HepG2 (cell line): ENCODE data around the gene RASSF8. TPM values are rescaled to one million over a fixed set of nuclear protein-coding genes. Genes with fewer than 3 reads are reported as not detected.

Source experiments
- ATAC-seq: fragments of 200-7000 bp; cut with Tn5 transposase; 3 replicates; pipeline ENCODE4 v1.9.1; 2020; ENCODE audit warnings: mild to moderate bottlenecking, moderate library complexity
- BruUV-seq: library from RNA; stranded (reverse); fragments of 400-500 nt; replicated peaks from 2 replicates; lab custom pipeline; 2021; lab: Mats Ljungman, UMichigan
- CTCF ChIA-PET: fragments of 300-600 bp; formaldehyde crosslinking; extraction: SDS; loops from one replicate; lab custom pipeline; 2021; ENCODE audit warnings: low total read pairs, inconsistent platforms, low intra/inter-chr PET ratio; lab: Yijun Ruan, JAX
- POLR2A ChIA-PET: fragments of 350-600 bp; sonication (Branson Sonifier 250); formaldehyde crosslinking; loops from one replicate; lab custom pipeline; 2020; ENCODE audit warnings: antibody characterized with exemption, inconsistent platforms; lab: Yijun Ruan, JAX
- DNase-seq: peaks from one replicate; pipeline ENCODE4 v3.0.0-alpha.2; 2015; ENCODE audit warnings: low spot score
- FAIRE-seq: peaks from 3 replicates; lab custom pipeline; 2011; peaks lifted over from hg19 to GRCh38; lab: Jason Lieb, UNC
- H2AFZ ChIP-seq: one replicate; pipeline ENCODE4 v1.6.1; 2011; ENCODE audit warnings: low read length, inconsistent platforms
- H3K27ac ChIP-seq: fragments of 300-600 bp; 3 replicates; pipeline ENCODE4 v1.8.0; 2011; ENCODE audit warnings: mixed run types, mild to moderate bottlenecking, mixed read lengths, low read length, inconsistent platforms; ENCODE audit not compliant: insufficient read depth; ENCODE audit errors: extremely low read length
- H3K27me3 ChIP-seq, 2 experiments: fragments of 200-600 bp in 1 of 2; 2 replicates in 1 of 2; 3 replicates in 1 of 2; pipeline versions ENCODE4 v1.6.0 to v1.8.0; 2011; ENCODE audit warnings: low read length in 2 of 2, mild to moderate bottlenecking in 2 of 2, moderate library complexity in 2 of 2, inconsistent platforms in 1 of 2; ENCODE audit not compliant: insufficient read depth in 2 of 2, control insufficient read depth in 1 of 2
- H3K36me3 ChIP-seq, 2 experiments: fragments of 200-600 bp in 1 of 2; replicated peaks in 1 of 2; 2 replicates in 1 of 2; 3 replicates in 1 of 2; pipeline versions ENCODE4 v1.5.1 to v1.8.0; 2011; ENCODE audit warnings: low read length in 2 of 2, inconsistent platforms in 1 of 2; ENCODE audit not compliant: insufficient read depth in 2 of 2, control insufficient read depth in 1 of 2
- H3K4me1 ChIP-seq: 2 replicates; pipeline ENCODE4 v1.5.1; 2012; ENCODE audit warnings: low read length, inconsistent platforms; ENCODE audit not compliant: insufficient read depth
- H3K4me2 ChIP-seq: 2 replicates; pipeline ENCODE4 v1.6.0; 2011; ENCODE audit warnings: low read depth, low read length, inconsistent platforms
- H3K4me3 ChIP-seq, 3 experiments: fragments of 200-600 bp in 1 of 3; sonication (generic), shearing (Covaris generic) in 1 of 3; replicated peaks in 1 of 3; 2 replicates each; pipeline ENCODE4 v1.5.1; 2011 to 2016; ENCODE audit warnings: low read length in 3 of 3, inconsistent platforms in 2 of 3, low read depth in 2 of 3, mild to moderate bottlenecking in 2 of 3, control low read depth in 1 of 3, mixed read lengths in 1 of 3; ENCODE audit not compliant: insufficient read depth in 1 of 3
- H3K79me2 ChIP-seq: one replicate; pipeline ENCODE4 v1.6.1; 2011; ENCODE audit warnings: low read length, inconsistent platforms; ENCODE audit not compliant: insufficient read depth
- H3K9ac ChIP-seq: 2 replicates; pipeline ENCODE4 v1.6.0; 2011; ENCODE audit warnings: mild to moderate bottlenecking, low read depth, low read length, inconsistent platforms; ENCODE audit not compliant: insufficient read depth
- H3K9me3 ChIP-seq: 2 replicates; pipeline ENCODE4 v1.5.1; 2012; ENCODE audit warnings: mild to moderate bottlenecking, low read length
- H4K20me1 ChIP-seq: 2 replicates; pipeline ENCODE4 v1.6.0; 2011; ENCODE audit warnings: inconsistent platforms, mild to moderate bottlenecking, low read length, moderate library complexity; ENCODE audit not compliant: insufficient read depth
- KLF13 ChIP-seq: sonication (generic); formaldehyde crosslinking; IDR thresholded peaks from 2 replicates; pipeline ENCODE4 v1.4.0; 2020; ENCODE audit warnings: mild to moderate bottlenecking, missing genetic modification reagents
- MXD1 ChIP-seq: sonication (generic); formaldehyde crosslinking; IDR thresholded peaks from 2 replicates; pipeline ENCODE4 v1.4.0; 2020; ENCODE audit warnings: mild to moderate bottlenecking, missing genetic modification reagents
- REPIN1 ChIP-seq: sonication (generic); formaldehyde crosslinking; IDR thresholded peaks from 2 replicates; pipeline ENCODE4 v1.8.0; 2022; ENCODE audit warnings: missing genetic modification reagents, low read depth, mild to moderate bottlenecking, borderline replicate concordance
- TCF12 ChIP-seq, 2 experiments: fragments of 450-650 bp in 1 of 2; sonication (generic) in 1 of 2; formaldehyde crosslinking in 1 of 2; IDR thresholded peaks; 2 replicates each; pipeline versions ENCODE4 v1.6.1 to v1.8.0; 2017 to 2022; ENCODE audit warnings: antibody characterized with exemption in 1 of 2, mild to moderate bottlenecking in 1 of 2, missing genetic modification reagents in 1 of 2, moderate library complexity in 1 of 2
- ZNF205 ChIP-seq: IDR thresholded peaks from 2 replicates; pipeline ENCODE4 v1.6.1; 2018; ENCODE audit warnings: missing biosample characterization, missing genetic modification reagents
- ZNF34 ChIP-seq: sonication (generic); formaldehyde crosslinking; IDR thresholded peaks from 2 replicates; pipeline ENCODE4 v1.4.0; 2020; ENCODE audit warnings: mild to moderate bottlenecking, missing genetic modification reagents, borderline replicate concordance
- ZNF367 ChIP-seq: sonication (generic); formaldehyde crosslinking; IDR thresholded peaks from 2 replicates; pipeline ENCODE4 v1.4.0; 2020; ENCODE audit warnings: missing genetic modification reagents, borderline replicate concordance
- ZNF609 ChIP-seq: sonication (generic); formaldehyde crosslinking; IDR thresholded peaks from 2 replicates; pipeline ENCODE4 v1.4.0; 2020; ENCODE audit warnings: mild to moderate bottlenecking, missing genetic modification reagents, borderline replicate concordance
- WGBS: methylation state at CpG from one replicate; pipeline ENCODE4 v1.1.6; 2017; ENCODE audit warnings: low lambda C conversion rate; 5-methylcytosine and 5-hydroxymethylcytosine counted together
- in situ Hi-C: cut with HindIII; loops from 2 replicates; pipeline ENCODE4 v1.10.0; 2017; ENCODE audit warnings: low pct_unique_long_range_greater_than_20kb; ENCODE audit not compliant: extremely low pct_ligation_motif_present
- intact Hi-C: fragments of 100-400 bp; cut with micrococcal nuclease; formaldehyde crosslinking; loops from one replicate; pipeline ENCODE4 v1.10.0; 2022; ENCODE audit not compliant: unreplicated experiment
- polyA plus RNA-seq, 8 experiments: library from polyadenylated mRNA; depleted of rRNA in 3 of 8; stranded (reverse) in 7 of 8; unstranded in 1 of 8; fragments of >200 nt; fragmentation: Illumina TruSeq in 4 of 8; extraction: Trizol in 4 of 8; gene quantifications; 2 replicates each; pipeline versions ENCODE4 v1.2.1 to v1.2.3, GENCODE V29; 2011 to 2016; ENCODE audit warnings: low read depth in 4 of 8, missing spikeins in 1 of 8, mixed read lengths in 1 of 8; ENCODE audit not compliant: insufficient read depth in 1 of 8
- total RNA-seq, 5 experiments: library from RNA; depleted of rRNA; stranded (reverse); fragments of >200 nt; fragmentation: Illumina TruSeq; extraction: Trizol; gene quantifications; 2 replicates each; pipeline ENCODE4 v1.2.3, GENCODE V29; 2016; ENCODE audit warnings: low read depth in 1 of 5

RASSF8 gene
- total and polyA plus RNA-seq, 2 of the 13 experiments (the other 11 are each of a cell fraction or from before 2014, with no cell fraction given): 0.82 to 9.2 TPM

GRCh38 chr12:25959071-25959961 lies 834 bp downstream of the RASSF8 start (continued):
- no peak for TF ChIP-seq MXD1 (CRISPR knock-in tag)
- TF ChIP-seq, all 625 proteins: peak for 10

GRCh38 chr12:25960143-25960542 lies 1.7 kb downstream of the RASSF8 start:
- no peak for DNase-seq
- H3K4me2 ChIP-seq: no peak overlapping the region
- ChIA-PET CTCF (no interaction called here), POLR2A (no interaction called here)
- no peaks in the 10 kb centered on the region for H3K36me3 ChIP-seq
- H3K9ac ChIP-seq: no peak overlapping the region
- H3K27ac ChIP-seq: no peak overlapping the region
- in situ Hi-C loops: no loop called here
- BruUV-seq: TSS peak; percentile 62
- H3K4me1 ChIP-seq: peaks cover 11% of the 10 kb centered on the region
- H2AFZ ChIP-seq: no peak overlapping the region
- WGBS: 27% methylated on average over 5 of the region's 5 CpGs
- H3K4me3 ChIP-seq: peak overlapping the region in 1 of 3 experiments; percentile 69; a peak in 2 of 6 replicates
- TF ChIP-seq ZNF367 (CRISPR knock-in tag): no peak
- TF ChIP-seq TCF12 (IDR thresholded peaks at IDR 0.05): no peak
- TF ChIP-seq TCF12 (CRISPR knock-in tag; IDR thresholded peaks at IDR 0.05): no peak
- no peak for TF ChIP-seq KLF13
- TF ChIP-seq REPIN1 (CRISPR knock-in tag): no peak
- TF ChIP-seq ZNF609 (CRISPR knock-in tag): no peak
- no peak for TF ChIP-seq ZNF205
- no peak for TF ChIP-seq ZNF34
- TF ChIP-seq, all 625 proteins: peak for 0
- Histone ChIP-seq H4K20me1 (no peaks in the 10 kb centered on the region), H3K79me2 (no peaks in the 10 kb centered on the region), H3K9me3 (no peaks in the 10 kb centered on the region), H3K27me3 (peaks cover 0 to 21% of the 10 kb centered on the region in 2 experiments; a peak in 3 of 5 replicates)
- intact Hi-C loops: no loop called here
- FAIRE-seq (no peak), ATAC-seq (no peak)
